ENCODE measurements around the gene DLEC1. TPM values are rescaled to one million over a fixed set of nuclear protein-coding genes. Genes with fewer than 3 reads are reported as not detected.

The DLEC1 gene
- total RNA-seq, 2 donors from 2014 or later: 0.29 to 0.82 TPM

- no peak for ATAC-seq
- intact Hi-C loops (cut with DNase I): no loop called here
- DNase-seq: no peak
Observed at GRCh38 chr3:38088126-38089078, 49.4 kb downstream of the DLEC1 start.

GRCh38 chr3:38089163-38089562 lies 50.2 kb downstream of the DLEC1 start:
- DNase-seq (no peak), ATAC-seq (peak in 1 of 2 donors; percentile 60)
- intact Hi-C loops (cut with DNase I): no loop called here

GRCh38 chr3:38090453-38090852 lies 51.4 kb downstream of the DLEC1 start:
- no peak for ATAC-seq
- intact Hi-C loops (cut with DNase I): no loop called here
- no peak for DNase-seq

- intact Hi-C loops (cut with DNase I): no loop called here
- no peak for DNase-seq
- ATAC-seq: no peak
Observed at GRCh38 chr3:38094999-38095398, 56.0 kb downstream of the DLEC1 start.

- DNase-seq (no peak), ATAC-seq (no peak)
- intact Hi-C loops (cut with DNase I): no loop called here
Observed at GRCh38 chr3:38095669-38096483, 56.9 kb downstream of the DLEC1 start.

- DNase-seq (no peak), ATAC-seq (no peak)
- intact Hi-C loops (cut with DNase I): no loop called here
Observed at GRCh38 chr3:38097446-38098375, 58.7 kb downstream of the DLEC1 start.

- DNase-seq (no peak), ATAC-seq (no peak)
- intact Hi-C loops (cut with DNase I): no loop called here
Observed at GRCh38 chr3:38098376-38098723, 59.3 kb downstream of the DLEC1 start.

GRCh38 chr3:38099518-38099917 lies 60.5 kb downstream of the DLEC1 start:
- no peak for ATAC-seq

GRCh38 chr3:38100498-38100897 lies 61.5 kb downstream of the DLEC1 start:
- ATAC-seq: no peak
- intact Hi-C loops (cut with DNase I): no loop called here
- DNase-seq: no peak

More at GRCh38 chr3:38099518-38099917, 60.5 kb downstream of the DLEC1 start:
- intact Hi-C loops (cut with DNase I): no loop called here
- no peak for DNase-seq

GRCh38 chr3:38101811-38102443 lies 62.9 kb downstream of the DLEC1 start:
- ATAC-seq (no peak), DNase-seq (no peak)
- intact Hi-C loops (cut with DNase I): no loop called here

- ATAC-seq: no peak
- DNase-seq: no peak
- intact Hi-C loops (cut with DNase I): no loop called here
Observed at GRCh38 chr3:38102444-38102814, 63.4 kb downstream of the DLEC1 start.

- DNase-seq (no peak), ATAC-seq (no peak)
- intact Hi-C loops (cut with DNase I): no loop called here
Observed at GRCh38 chr3:38105525-38105924, 66.5 kb downstream of the DLEC1 start.

- DNase-seq (no peak), ATAC-seq (no peak)
- intact Hi-C loops (cut with DNase I): no loop called here
Observed at GRCh38 chr3:38107911-38108648, 69.1 kb downstream of the DLEC1 start.

GRCh38 chr3:38108649-38109579 lies 69.9 kb downstream of the DLEC1 start:
- ATAC-seq: no peak
- intact Hi-C loops (cut with DNase I): no loop called here
- DNase-seq: no peak

- intact Hi-C loops (cut with DNase I): loop anchor here (10.0 kb wide), 1 partner anchor 365 kb away; no protein-coding TSS in a partner anchor
- ATAC-seq (no peak), DNase-seq (no peak)
Observed at GRCh38 chr3:38109580-38110313, 70.7 kb downstream of the DLEC1 start.

- DNase-seq: no peak
- intact Hi-C loops (cut with DNase I): loop anchor here (10.0 kb wide), 1 partner anchor 364 kb away; no protein-coding TSS in a partner anchor
- ATAC-seq: no peak
Observed at GRCh38 chr3:38110314-38111050, 71.5 kb downstream of the DLEC1 start.

Data from left cardiac atrium (tissue), 4 donors.